Pancreas (tissue), 10 donors: ENCODE measurements around the gene PLK2. TPM values are rescaled to one million over a fixed set of nuclear protein-coding genes. Genes with fewer than 3 reads are reported as not detected.

Experiments used
- ATAC-seq, 4 donors: fragments of 200-7000 bp; cut with Tn5 transposase; one replicate each; pipeline versions ENCODE4 v1.8.0 to v1.9.1; 2020; ENCODE audit warnings: mild to moderate bottlenecking in 4 of 4, moderate library complexity in 4 of 4
- DNase-seq, 6 donors: peaks; one replicate each; pipeline ENCODE4 v3.0.0-alpha.2; 2020
- FAIRE-seq: peaks from 2 replicates; lab custom pipeline; 2012; peaks lifted over from hg19 to GRCh38; lab: Jason Lieb, UNC
- H3K27ac ChIP-seq, 4 donors: fragments of 200-600 bp; sonication (generic); 1 replicate in 3 of 4; 2 replicates in 1 of 4; pipeline versions ENCODE4 v1.5.0 to v1.8.0; 2020
- H3K27me3 ChIP-seq, 4 donors: fragments of 200-600 bp; one replicate each; pipeline ENCODE4 v1.8.0; 2021
- H3K36me3 ChIP-seq, 3 donors: fragments of 200-600 bp; sonication (generic) in 1 of 3; one replicate each; pipeline versions ENCODE4 v1.5.0 to v1.8.0; 2020 to 2021
- H3K4me1 ChIP-seq, 3 donors: fragments of 200-600 bp; one replicate each; pipeline ENCODE4 v1.8.0; 2021
- H3K4me3 ChIP-seq, 4 donors: fragments of 200-600 bp; sonication (generic) in 2 of 4; one replicate each; pipeline versions ENCODE4 v1.5.0 to v1.8.0; 2020 to 2021
- H3K9me3 ChIP-seq, 4 donors: fragments of 200-600 bp; one replicate each; pipeline ENCODE4 v1.8.0; 2021
- WGBS, 2 donors: extraction: QIAGEN DNeasy Blood & Tissue Kit; methylation state at CpG; one replicate each; pipeline ENCODE4 v1.1.7; 2013; 5-methylcytosine and 5-hydroxymethylcytosine counted together
- intact Hi-C, 3 donors: fragments of 100-400 bp; cut with DNase I; formaldehyde crosslinking; loops; one replicate each; pipeline versions ENCODE4 v1.11.1 to v1.14.2; 2022
- polyA plus RNA-seq, 2 donors: library from polyadenylated mRNA; stranded (reverse); fragments of 200-250 nt; gene quantifications; one replicate each; pipeline ENCODE4 v1.2.3, GENCODE V29; 2013
- total RNA-seq, 6 donors: library from RNA; stranded (reverse); fragmentation: NEBNext Ultra II Directional in 4 of 6; extraction: Animal tissue kit (Norgen Biotek cat#: 25700) in 4 of 6; gene quantifications; one replicate each; pipeline versions ENCODE4 v1.2.1 to v1.2.4, GENCODE V29; 2021 to 2023
- TF ChIP-seq, protein P1 (sequence below), 4 donors: fragments of 200-600 bp; sonication (generic) in 3 of 4; IDR thresholded peaks; one replicate each; pipeline versions ENCODE4 v1.5.0 to v1.8.0; 2021; ENCODE audit warnings: antibody characterized with exemption in 4 of 4
- donor health status: healthy with polysubstance abuse.
- donor health status: DM: no; HTN: no; CAD: no; lungs with moderate emphysema.
- donor health status: DM: no; HTN: no; CAD: no.
- donor health status: control.
- donor health status: control.
- donor health status: Bipolar disorder and iron deficiency.
- donor health status: DM: yes; HTN: yes; CAD: no.
- donor health status: DM: no; HTN: no; CAD: no.
- donor health status: DM: no; HTN: no; CAD: no.
- donor health status: DM: yes; HTN: yes; CAD: no.

Gene PLK2
- total and polyA plus RNA-seq, 8 donors, result 16.2 to 47.8 (median 25.6) TPM

DNA sequence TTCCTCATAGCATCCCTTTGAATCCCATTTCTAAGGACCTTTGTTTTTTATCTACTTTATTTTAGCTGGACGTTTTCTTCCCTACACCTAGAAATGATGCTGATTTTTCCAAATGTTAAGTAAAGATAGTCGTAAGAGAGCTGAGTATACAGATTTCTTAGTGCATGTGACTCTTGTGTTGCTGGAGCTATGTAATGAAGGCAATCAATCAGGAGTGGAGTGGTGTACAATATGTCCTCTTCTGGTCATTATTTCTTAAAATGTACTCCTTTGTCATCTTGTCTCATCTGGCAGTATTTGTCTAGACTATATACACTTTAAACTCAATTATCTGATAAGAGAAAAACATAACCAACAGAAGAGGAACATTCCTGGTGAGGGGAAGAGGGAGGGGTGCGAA is 44.9 kb upstream of the PLK2 start:
- Histone ChIP-seq H3K27ac (no peak overlapping the region), H3K9me3 (no peaks in the 10 kb centered on the region), H3K36me3 (no peaks in the 10 kb centered on the region), H3K4me1 (peaks cover 0 to 6% (median 0%) of the 10 kb centered on the region in 3 donors), H3K27me3 (no peaks in the 10 kb centered on the region), H3K4me3 (no peak overlapping the region)
- FAIRE-seq, result no peak
- TF ChIP-seq, protein P1, sequence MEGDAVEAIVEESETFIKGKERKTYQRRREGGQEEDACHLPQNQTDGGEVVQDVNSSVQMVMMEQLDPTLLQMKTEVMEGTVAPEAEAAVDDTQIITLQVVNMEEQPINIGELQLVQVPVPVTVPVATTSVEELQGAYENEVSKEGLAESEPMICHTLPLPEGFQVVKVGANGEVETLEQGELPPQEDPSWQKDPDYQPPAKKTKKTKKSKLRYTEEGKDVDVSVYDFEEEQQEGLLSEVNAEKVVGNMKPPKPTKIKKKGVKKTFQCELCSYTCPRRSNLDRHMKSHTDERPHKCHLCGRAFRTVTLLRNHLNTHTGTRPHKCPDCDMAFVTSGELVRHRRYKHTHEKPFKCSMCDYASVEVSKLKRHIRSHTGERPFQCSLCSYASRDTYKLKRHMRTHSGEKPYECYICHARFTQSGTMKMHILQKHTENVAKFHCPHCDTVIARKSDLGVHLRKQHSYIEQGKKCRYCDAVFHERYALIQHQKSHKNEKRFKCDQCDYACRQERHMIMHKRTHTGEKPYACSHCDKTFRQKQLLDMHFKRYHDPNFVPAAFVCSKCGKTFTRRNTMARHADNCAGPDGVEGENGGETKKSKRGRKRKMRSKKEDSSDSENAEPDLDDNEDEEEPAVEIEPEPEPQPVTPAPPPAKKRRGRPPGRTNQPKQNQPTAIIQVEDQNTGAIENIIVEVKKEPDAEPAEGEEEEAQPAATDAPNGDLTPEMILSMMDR (IDR thresholded peaks at IDR 0.05), result no peak
- peak in 1 of 4 donors; percentile 50 for ATAC-seq
- no peak for DNase-seq
- WGBS, 2 donors, result 58 to 64% methylated on average over 3 of the region's 3 CpGs
- intact Hi-C loops, result loop anchor here in 1 of 3 donors (10.0 kb wide), 1 partner anchor 340 kb away; no protein-coding TSS in a partner anchor

DNA sequence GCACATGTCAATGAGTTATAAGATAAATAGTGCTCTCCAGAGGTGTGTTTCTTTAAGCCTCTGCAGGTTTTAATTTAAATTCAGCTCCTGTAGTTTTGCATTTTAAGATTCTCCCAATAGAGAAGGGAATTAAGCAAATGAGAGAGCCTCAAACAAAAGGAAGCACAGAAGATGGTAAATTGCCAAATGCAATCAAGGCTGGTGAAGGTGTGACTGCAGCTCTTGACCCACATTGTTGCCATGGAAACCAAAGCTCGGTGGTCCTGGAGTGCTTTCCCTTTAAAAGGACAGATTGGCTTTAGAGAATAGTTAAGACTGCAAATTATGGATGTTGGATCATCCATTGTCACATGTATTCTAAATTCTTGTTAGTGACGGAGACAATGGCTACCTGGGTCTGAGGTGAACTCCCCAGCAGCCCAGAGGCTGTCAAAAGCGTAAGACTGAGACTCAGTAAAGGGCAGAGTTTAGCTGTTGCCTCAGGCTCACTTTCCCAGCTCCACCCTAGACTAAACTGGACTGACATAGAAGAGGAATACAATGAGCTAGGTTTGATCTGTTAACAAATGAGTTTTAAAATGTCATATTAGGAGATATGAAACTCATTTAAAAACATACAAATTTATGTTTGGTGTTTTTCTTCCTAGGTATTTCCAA is 43.6 kb upstream of the PLK2 start:
- H3K9me3 ChIP-seq, result no peaks in the 10 kb centered on the region
- no peak for FAIRE-seq
- H3K4me3 ChIP-seq, result no peak overlapping the region
- no peaks in the 10 kb centered on the region for H3K27me3 ChIP-seq
- no peaks in the 10 kb centered on the region for H3K36me3 ChIP-seq
- TF ChIP-seq, protein P1 (IDR thresholded peaks at IDR 0.05), result no peak
- no peak overlapping the region for H3K27ac ChIP-seq
- intact Hi-C loops, result loop anchor here in 1 of 3 donors (10.0 kb wide), 1 partner anchor 341 kb away; no protein-coding TSS in a partner anchor
- ATAC-seq, result no peak
- H3K4me1 ChIP-seq, result peaks cover 0 to 6% (median 0%) of the 10 kb centered on the region in 3 donors
- 58 to 69% methylated on average over 3 of the region's 3 CpGs for WGBS, 2 donors
- DNase-seq, result no peak

DNA sequence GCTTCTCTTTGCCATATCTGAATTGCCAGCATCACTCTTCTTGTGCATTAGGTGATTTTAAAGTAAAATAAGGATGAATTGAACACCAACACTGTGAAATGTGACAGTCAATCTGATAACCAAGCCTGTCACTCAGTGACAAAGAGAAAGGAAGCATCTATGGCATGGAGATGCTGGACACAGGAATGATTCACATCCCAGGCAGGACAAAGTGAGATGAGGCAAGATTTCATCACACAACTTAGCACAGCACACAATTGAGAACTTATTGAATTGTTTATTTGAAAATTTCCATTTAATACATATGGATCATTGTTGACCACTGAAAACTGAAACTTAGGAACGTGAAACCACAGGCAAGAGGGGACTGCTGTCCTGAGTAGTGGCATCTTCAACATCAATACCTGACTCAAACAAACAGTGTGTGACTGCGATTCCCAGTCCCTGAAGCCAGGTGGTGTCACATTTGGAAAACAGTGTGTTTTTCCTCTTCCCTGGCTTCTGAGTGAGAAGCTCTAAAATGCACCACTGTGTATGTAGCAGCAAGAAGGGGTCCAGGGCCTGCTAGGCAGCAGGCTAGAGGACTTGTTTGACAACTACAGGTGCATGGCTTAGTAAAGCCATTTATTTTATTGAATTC is 42.0 kb upstream of the PLK2 start:
- ATAC-seq, result no peak
- 79 to 83% methylated on average over 2 of the region's 2 CpGs for WGBS, 2 donors

DNA sequence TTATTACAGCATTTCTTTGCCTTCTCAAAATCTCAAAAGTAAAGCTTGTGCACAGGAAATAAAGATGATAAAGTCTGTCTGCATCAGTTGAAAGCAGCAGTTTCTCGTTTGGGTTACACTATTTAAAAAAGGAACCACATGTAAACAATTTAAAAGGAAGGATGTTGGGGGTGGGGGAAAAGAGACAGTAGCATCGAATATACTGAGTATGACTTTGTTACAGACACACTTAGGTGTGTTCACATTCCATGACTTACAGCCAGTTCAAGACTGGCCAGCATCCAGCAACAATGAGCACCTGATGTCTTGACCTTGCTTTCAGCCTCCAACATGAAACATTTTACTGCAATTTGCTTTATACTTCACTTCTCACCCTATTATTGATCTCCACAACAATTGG is 40.1 kb upstream of the PLK2 start:
- H3K27ac ChIP-seq, result no peak overlapping the region

More for the DNA sequence above, 42.0 kb upstream of the PLK2 start:
- H3K27me3 ChIP-seq, result no peaks in the 10 kb centered on the region
- TF ChIP-seq, protein P1 (IDR thresholded peaks at IDR 0.05), result no peak
- H3K4me1 ChIP-seq, result peaks cover 0 to 6% (median 0%) of the 10 kb centered on the region in 3 donors
- no peaks in the 10 kb centered on the region for H3K9me3 ChIP-seq
- no peaks in the 10 kb centered on the region for H3K36me3 ChIP-seq
- FAIRE-seq (no peak), DNase-seq (no peak)
- no peak overlapping the region for H3K4me3 ChIP-seq
- intact Hi-C loops, result loop anchor here in 1 of 3 donors (10.0 kb wide), 1 partner anchor 343 kb away; no protein-coding TSS in a partner anchor
- H3K27ac ChIP-seq, result no peak overlapping the region

More for the DNA sequence above, 40.1 kb upstream of the PLK2 start:
- H3K4me3 ChIP-seq, result no peak overlapping the region
- DNase-seq (no peak), FAIRE-seq (no peak), ATAC-seq (peak in 3 of 4 donors; percentile 20 to 65 (median 24))
- TF ChIP-seq, protein P1 (IDR thresholded peaks at IDR 0.05), result no peak
- no peaks in the 10 kb centered on the region for H3K27me3 ChIP-seq
- no peaks in the 10 kb centered on the region for H3K9me3 ChIP-seq
- H3K4me1 ChIP-seq, result peaks cover 0 to 6% (median 0%) of the 10 kb centered on the region in 3 donors
- 13 to 14% methylated on average over 2 of the region's 2 CpGs for WGBS, 2 donors
- intact Hi-C loops, result loop anchor here in 2 of 3 donors (10.0 kb wide), 2 partner anchors 315 to 345 kb away; no protein-coding TSS in a partner anchor
- no peaks in the 10 kb centered on the region for H3K36me3 ChIP-seq
